Fibroblast of lung (primary cell): ENCODE results near the gene VWA8. TPM values are rescaled to one million over a fixed set of nuclear protein-coding genes. Genes with fewer than 3 reads are reported as not detected.

ENCODE experiments used
- DNase-seq, 2 donors: peaks; one replicate each; pipeline versions ENCODE4 v3.0.0 to v3.0.0-alpha.2; 2010; ENCODE audit warnings: low read depth in 2 of 2
- H2AFZ ChIP-seq: 2 replicates; pipeline ENCODE4 v1.5.1; 2012; ENCODE audit warnings: low read length, control low read depth, inconsistent platforms
- H3K27ac ChIP-seq: 2 replicates; pipeline ENCODE4 v1.5.1; 2011; ENCODE audit warnings: low read length, control low read depth; ENCODE audit not compliant: insufficient read depth
- H3K27me3 ChIP-seq: 2 replicates; pipeline ENCODE4 v1.5.1; 2011; ENCODE audit warnings: mild to moderate bottlenecking, low read length; ENCODE audit not compliant: control insufficient read depth, insufficient read depth
- H3K36me3 ChIP-seq: 2 replicates; pipeline ENCODE4 v1.5.1; 2011; ENCODE audit warnings: low read length; ENCODE audit not compliant: control insufficient read depth, insufficient read depth
- H3K4me1 ChIP-seq: 2 replicates; pipeline ENCODE4 v1.5.1; 2011; ENCODE audit warnings: low read length; ENCODE audit not compliant: control insufficient read depth, insufficient read depth; ENCODE audit errors: extremely low read depth
- H3K4me2 ChIP-seq: 2 replicates; pipeline ENCODE4 v1.5.1; 2011; ENCODE audit warnings: low read length, control low read depth; ENCODE audit not compliant: insufficient read depth; ENCODE audit errors: extremely low read depth
- H3K4me3 ChIP-seq, 4 experiments: fragments of 200-600 bp in 1 of 4; sonication (generic) in 1 of 4; replicated peaks in 1 of 4; 2 replicates each; pipeline ENCODE4 v1.5.1; 2011 to 2016; ENCODE audit warnings: low read length in 4 of 4, low read depth in 3 of 4, mild to moderate bottlenecking in 3 of 4, control low read depth in 2 of 4, inconsistent platforms in 1 of 4, mixed read lengths in 1 of 4; ENCODE audit not compliant: insufficient read depth in 1 of 4; ENCODE audit errors: control extremely low read depth in 1 of 4
- H3K79me2 ChIP-seq: 2 replicates; pipeline ENCODE4 v1.5.1; 2012; ENCODE audit warnings: mild to moderate bottlenecking, low read length, inconsistent platforms; ENCODE audit not compliant: control insufficient read depth, insufficient read depth
- H3K9ac ChIP-seq: 2 replicates; pipeline ENCODE4 v1.5.1; 2011; ENCODE audit warnings: mild to moderate bottlenecking, low read length, control low read depth; ENCODE audit not compliant: insufficient read depth
- H3K9me3 ChIP-seq: 2 replicates; pipeline ENCODE4 v1.5.1; 2012; ENCODE audit warnings: low read depth, low read length; ENCODE audit not compliant: control insufficient read depth, insufficient read depth
- H4K20me1 ChIP-seq: 2 replicates; pipeline ENCODE4 v1.5.1; 2011; ENCODE audit warnings: low read length; ENCODE audit not compliant: control insufficient read depth, insufficient read depth; ENCODE audit errors: extremely low read depth
- EZH2 ChIP-seq: IDR thresholded peaks from 2 replicates; pipeline ENCODE4 v1.5.1; 2012; ENCODE audit warnings: low read length, control low read depth, mild to moderate bottlenecking; ENCODE audit errors: missing control alignments
- polyA plus RNA-seq, 2 donors: library from polyadenylated mRNA; depleted of rRNA in 1 of 2; stranded (reverse) in 1 of 2; unstranded in 1 of 2; fragments of >200 nt; gene quantifications; 2 replicates each; pipeline ENCODE4 v1.2.1, GENCODE V29; 2011 to 2012; ENCODE audit warnings: missing spikeins in 1 of 2
- total RNA-seq: library from RNA; depleted of rRNA; stranded (reverse); fragments of >200 nt; gene quantifications from 2 replicates; pipeline ENCODE4 v1.2.1, GENCODE V29; 2014
- TF ChIP-seq, protein P1 (sequence below), 2 donors: IDR thresholded peaks in 1 of 2; conservative IDR thresholded peaks in 1 of 2; 1 replicate in 1 of 2; 2 replicates in 1 of 2; pipeline ENCODE4 v1.5.1; 2011 to 2012; ENCODE audit warnings: low read length in 2 of 2, control low read depth in 1 of 2, inconsistent platforms in 1 of 2, low read depth in 1 of 2, mild to moderate bottlenecking in 1 of 2

The VWA8 gene
- total and polyA plus RNA-seq, 2 donors (not counting 1 experiment from before 2014, with no cell fraction given), result 12.6 to 29.9 TPM

GRCh38 chr13:41590643-41591042 lies 370.3 kb downstream of the VWA8 start:
- Histone ChIP-seq H3K36me3 (no peaks in the 10 kb centered on the region), H3K4me1 (peaks cover 17% of the 10 kb centered on the region), H3K9ac (no peak overlapping the region), H3K9me3 (no peaks in the 10 kb centered on the region), H3K27ac (no peak overlapping the region), H4K20me1 (no peaks in the 10 kb centered on the region), H2AFZ (no peak overlapping the region), H3K4me3 (no peak overlapping the region), H3K79me2 (no peaks in the 10 kb centered on the region), H3K27me3 (no peaks in the 10 kb centered on the region), H3K4me2 (no peak overlapping the region)
- peak in 1 of 2 donors; percentile 37 for DNase-seq
- TF ChIP-seq EZH2, result no peak
- TF ChIP-seq, protein P1, sequence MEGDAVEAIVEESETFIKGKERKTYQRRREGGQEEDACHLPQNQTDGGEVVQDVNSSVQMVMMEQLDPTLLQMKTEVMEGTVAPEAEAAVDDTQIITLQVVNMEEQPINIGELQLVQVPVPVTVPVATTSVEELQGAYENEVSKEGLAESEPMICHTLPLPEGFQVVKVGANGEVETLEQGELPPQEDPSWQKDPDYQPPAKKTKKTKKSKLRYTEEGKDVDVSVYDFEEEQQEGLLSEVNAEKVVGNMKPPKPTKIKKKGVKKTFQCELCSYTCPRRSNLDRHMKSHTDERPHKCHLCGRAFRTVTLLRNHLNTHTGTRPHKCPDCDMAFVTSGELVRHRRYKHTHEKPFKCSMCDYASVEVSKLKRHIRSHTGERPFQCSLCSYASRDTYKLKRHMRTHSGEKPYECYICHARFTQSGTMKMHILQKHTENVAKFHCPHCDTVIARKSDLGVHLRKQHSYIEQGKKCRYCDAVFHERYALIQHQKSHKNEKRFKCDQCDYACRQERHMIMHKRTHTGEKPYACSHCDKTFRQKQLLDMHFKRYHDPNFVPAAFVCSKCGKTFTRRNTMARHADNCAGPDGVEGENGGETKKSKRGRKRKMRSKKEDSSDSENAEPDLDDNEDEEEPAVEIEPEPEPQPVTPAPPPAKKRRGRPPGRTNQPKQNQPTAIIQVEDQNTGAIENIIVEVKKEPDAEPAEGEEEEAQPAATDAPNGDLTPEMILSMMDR (conservative IDR thresholded peaks at IDR 0.05 in 1 of 2, IDR thresholded peaks at IDR 0.05 in 1 of 2; ENCODE audit: low read depth in 1 of 2, low read length in 2 of 2), result no peak

DNA sequence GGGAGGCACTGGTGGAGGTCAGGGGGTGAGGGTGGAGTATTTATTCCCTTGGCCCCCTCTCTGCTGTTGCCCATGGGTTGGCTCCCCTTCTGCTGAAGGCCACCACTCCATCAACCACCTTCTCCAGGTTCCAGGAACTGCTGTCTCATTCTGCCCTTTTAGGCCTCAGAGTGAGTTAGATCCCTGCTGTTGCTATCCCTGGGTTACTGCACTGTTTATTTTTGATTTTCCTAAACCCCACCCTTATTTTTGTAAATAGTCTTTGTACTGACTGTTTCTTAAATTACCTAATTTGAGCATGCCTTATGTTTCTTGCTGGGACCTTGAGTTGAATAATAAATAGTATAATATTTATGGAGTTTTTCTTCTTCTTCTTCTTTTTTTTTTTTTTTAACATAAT lies 370.8 kb downstream of the VWA8 start:
- Histone ChIP-seq H3K4me3 (no peak overlapping the region), H3K79me2 (no peaks in the 10 kb centered on the region), H3K9me3 (no peaks in the 10 kb centered on the region), H3K27me3 (no peaks in the 10 kb centered on the region), H3K4me1 (peaks cover 16% of the 10 kb centered on the region), H3K9ac (no peak overlapping the region), H3K4me2 (no peak overlapping the region), H4K20me1 (no peaks in the 10 kb centered on the region), H3K27ac (peak overlapping the region; percentile 80), H2AFZ (no peak overlapping the region), H3K36me3 (no peaks in the 10 kb centered on the region)
- no peak for DNase-seq
- no peak for TF ChIP-seq EZH2
- TF ChIP-seq, protein P1 (conservative IDR thresholded peaks at IDR 0.05 in 1 of 2, IDR thresholded peaks at IDR 0.05 in 1 of 2; ENCODE audit: low read depth in 1 of 2, low read length in 2 of 2), result no peak

DNA sequence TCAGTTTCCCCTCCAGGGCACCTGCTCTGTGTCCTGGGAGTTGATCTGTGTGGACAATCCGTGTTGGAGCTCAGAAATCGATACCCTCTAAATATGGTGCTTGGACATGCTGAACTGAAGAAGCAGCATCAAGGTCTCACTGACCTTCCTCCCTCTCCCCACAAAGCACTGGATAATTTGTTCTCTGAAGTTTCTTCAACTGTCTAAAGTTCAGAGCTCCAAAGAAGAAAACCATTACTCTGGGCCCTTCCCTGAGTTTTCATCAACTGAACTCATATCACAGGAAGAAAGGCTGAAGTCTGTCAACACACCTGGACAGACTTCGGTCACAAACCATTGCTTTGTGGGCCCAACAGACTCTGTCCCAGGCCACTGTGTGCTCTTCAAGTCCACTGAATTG lies 371.5 kb downstream of the VWA8 start:
- Histone ChIP-seq H2AFZ (no peak overlapping the region), H3K4me1 (peaks cover 16% of the 10 kb centered on the region), H3K9ac (no peak overlapping the region), H3K9me3 (no peaks in the 10 kb centered on the region), H3K4me3 (no peak overlapping the region), H3K27ac (peak overlapping the region; percentile 80), H3K4me2 (no peak overlapping the region), H3K36me3 (no peaks in the 10 kb centered on the region), H4K20me1 (no peaks in the 10 kb centered on the region), H3K79me2 (no peaks in the 10 kb centered on the region), H3K27me3 (no peaks in the 10 kb centered on the region)
- no peak for DNase-seq
- TF ChIP-seq, protein P1 (conservative IDR thresholded peaks at IDR 0.05 in 1 of 2, IDR thresholded peaks at IDR 0.05 in 1 of 2; ENCODE audit: low read depth in 1 of 2, low read length in 2 of 2), result no peak
- no peak for TF ChIP-seq EZH2
